Fibroblast of the conjunctiva (primary cell): Measurements from ENCODE around the gene COX10.
"Not testable (repeated sequence)": the region's sequence is repeated elsewhere in the genome, so short reads cannot be mapped to it uniquely, and the experiment has no call there.

ENCODE experiments used
- DNase-seq: peaks from one replicate; pipeline ENCODE4 v3.0.0-alpha.2; 2010; ENCODE audit warnings: low read depth

Gene COX10

GRCh38 chr17:14069251-14070021 is at the start of gene COX10:
TSS of gene COX10 (plus strand) at chr17:14069504. CDS start at chr17:14069606, 102 bp downstream.
- DNase-seq: peak; percentile 44

DNA sequence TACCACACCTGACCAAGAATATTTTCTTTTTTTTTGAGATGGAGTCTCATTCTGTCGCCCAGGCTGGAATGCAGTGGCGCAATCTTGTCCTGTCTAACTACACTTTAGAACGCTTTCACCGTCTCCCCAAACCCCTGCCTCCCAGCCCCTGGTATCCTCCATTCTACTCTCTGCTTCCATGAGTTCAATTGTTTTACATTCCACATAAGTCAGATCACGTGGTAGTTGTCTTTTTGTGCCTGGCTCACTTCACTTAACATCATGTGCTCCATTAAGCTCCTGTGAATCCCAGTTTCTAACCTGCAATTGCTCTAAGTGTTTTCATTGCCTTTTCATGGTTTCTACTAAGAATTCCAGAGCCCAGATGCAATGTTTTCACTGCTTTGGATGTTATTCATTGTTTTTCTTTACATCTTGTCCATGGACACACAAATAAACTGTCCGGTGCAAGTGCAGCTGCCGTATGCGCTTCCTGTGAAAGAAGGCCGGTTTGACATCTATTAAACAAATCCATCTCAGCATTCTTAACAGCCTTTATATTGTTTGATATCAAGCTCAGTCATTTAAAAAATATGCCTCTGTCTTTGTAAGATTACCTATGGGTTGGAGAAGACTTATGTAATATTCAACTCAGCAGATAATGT is 47.5 kb upstream of the COX10 start:
- DNase-seq: not testable (repeated sequence)

DNA sequence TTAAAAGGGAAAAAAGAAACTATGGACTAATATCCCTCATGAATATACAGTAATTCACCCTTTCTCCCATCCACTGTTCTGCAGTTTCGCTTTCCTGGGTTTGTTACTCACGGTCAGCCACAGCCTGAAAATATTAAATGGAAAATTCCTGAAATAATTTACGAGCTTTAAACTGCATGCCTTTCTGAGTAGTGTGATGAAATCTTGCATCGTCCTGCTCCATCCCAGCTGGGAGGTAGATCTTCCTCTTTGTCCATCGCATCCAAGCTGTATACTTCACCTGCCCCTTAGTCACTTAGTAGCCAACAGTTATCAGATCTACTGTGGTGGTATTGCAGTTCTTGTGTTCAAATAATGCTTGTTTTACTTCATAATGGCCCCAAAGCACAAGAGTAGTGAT is 39.5 kb upstream of the COX10 start:
- not testable (repeated sequence) for DNase-seq

GRCh38 chr17:14032234-14032633 is 37.1 kb upstream of the COX10 start:
- DNase-seq: no peak

- no peak for DNase-seq
These were observed 36.1 kb upstream of the COX10 start for GRCh38 chr17:14033166-14033565.

DNA sequence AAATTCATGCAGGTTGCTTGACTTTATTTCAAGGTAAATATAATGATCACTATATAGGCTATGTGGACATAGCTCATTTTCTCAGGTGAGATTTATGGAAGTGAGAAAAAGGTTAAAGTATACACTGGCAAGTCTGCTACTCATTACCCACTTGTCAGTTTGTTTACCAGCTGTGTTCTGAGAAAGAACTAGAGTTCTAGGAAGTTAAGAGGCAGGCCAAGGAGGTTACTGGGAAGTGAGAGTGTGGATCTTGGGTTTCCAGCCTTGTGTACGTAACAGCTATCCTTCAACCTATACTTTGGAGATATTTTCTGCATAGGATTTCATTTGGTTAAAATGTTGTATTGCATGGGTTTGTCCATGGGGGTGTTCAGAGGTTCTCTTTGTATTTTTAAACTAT is 31.9 kb upstream of the COX10 start:
- no peak for DNase-seq

GRCh38 chr17:14038206-14038605 is 31.1 kb upstream of the COX10 start:
- DNase-seq: no peak

DNA sequence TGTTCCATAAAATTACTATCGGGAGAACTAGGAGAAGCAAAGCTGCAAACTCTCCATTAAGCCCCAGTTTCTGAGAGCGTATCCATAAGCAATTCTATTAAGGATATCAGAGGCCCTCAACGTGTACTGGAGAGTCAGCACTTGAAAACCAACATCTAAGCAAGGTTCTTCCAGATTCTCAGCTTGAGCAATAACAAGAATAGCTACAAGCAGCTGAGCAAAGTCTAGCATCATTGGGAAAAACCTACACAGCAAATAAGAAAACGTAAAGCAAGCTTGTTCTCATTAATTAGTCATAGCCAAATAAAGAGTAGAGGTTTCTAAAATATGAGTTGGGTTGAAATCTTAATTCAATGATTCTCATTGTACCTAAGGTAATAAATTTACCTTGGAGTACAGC is 26.9 kb upstream of the COX10 start:
- no peak for DNase-seq

DNA sequence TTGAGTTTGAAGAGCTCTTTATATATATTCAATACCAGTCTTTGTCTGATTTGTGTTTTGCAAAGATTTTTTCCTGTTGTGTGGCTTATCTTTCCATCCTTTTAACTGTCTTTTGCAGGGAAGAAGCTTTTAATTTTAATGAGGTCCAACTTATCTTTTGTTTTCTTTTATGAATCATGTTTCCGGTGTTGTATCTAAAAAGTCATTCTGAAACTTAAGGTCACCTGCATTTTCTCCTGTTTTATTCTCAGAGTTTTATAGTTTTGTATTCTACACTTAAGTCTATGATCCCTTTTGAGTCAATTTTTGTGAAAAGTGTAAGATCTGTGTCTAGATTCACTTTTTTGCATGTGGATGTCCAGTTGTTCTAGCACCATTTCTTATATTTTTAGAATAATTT is 24.6 kb upstream of the COX10 start:
- no peak for DNase-seq

DNA sequence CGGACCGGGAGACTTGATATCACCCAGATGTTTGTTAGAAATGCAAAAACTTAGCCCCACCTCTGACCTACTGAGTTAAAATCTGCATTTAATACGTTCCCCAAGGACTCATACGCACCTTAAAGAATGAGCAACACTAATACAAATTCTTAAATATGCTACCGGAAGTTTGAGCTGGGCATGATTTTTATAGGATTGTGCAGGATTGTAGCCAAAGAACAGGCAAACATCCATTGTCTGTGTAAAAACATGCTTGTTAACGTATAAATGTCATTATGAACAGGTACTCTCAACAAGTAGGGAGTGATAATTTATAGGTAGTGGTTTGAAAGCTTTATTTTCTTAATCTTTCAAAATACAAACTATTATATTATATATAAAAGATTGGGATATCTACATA is 22.3 kb upstream of the COX10 start:
- DNase-seq: no peak

DNA sequence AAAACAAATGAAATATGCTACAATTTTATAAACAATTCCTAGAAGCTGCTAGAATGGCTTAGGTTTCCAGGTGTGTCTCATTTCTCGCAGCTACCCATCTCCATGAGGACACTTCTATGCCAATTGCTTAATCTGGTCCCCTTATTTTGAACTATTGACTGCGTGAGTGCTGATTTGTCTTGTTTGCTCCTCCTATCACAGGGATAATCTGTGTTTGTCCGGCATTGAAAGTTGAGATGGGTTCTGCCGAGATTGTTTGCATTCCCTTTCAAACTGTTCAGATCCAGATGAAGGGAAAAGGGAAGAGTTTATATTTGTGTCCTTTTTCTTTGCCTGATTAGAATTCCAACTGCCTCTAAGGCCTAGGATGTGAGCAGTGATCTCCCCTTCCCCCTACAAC is 21.7 kb upstream of the COX10 start:
- no peak for DNase-seq

DNA sequence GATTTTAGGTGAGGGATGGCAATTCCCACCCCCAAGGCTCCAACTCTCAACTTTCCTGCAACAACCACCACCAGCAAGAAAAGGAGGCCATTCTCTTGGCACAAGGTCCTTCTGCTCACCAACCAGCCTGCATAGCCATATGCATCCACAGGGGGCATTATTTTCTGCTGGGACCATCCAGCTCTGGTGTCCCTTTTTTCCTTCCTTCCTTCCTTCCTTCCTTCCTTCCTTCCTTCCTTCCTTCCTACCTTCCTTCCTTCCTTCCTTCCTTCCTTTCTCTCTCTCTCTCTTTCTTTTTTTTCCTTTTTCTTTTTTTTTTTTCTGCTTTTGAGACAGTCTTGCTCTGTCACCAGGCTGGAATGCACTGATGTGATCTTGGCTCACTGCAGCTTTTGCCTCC is 21.1 kb upstream of the COX10 start:
- DNase-seq: no peak

- DNase-seq: no peak
These were observed 18.7 kb upstream of the COX10 start for GRCh38 chr17:14050616-14051015.

DNA sequence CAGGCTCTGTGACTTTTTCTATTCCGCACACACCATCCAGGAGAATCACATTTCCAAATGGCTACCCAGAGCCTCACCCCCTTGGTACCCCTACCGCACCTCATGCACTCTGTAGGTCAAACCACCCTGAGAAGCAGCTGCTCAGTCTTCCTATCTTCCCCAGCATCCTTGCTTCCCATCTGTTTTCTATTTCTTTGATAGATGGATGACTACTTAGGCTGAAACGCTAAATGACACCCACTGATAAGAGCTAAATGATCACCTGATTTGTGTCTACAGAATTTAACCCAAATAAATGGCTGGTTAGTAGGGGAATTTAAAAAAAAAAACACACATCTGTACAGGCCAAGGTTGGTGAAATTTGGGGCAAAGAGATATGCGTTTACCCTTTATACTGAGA is 17.6 kb upstream of the COX10 start:
- DNase-seq: no peak

- no peak for DNase-seq
These were observed 16.3 kb upstream of the COX10 start for GRCh38 chr17:14052886-14053615.

DNA sequence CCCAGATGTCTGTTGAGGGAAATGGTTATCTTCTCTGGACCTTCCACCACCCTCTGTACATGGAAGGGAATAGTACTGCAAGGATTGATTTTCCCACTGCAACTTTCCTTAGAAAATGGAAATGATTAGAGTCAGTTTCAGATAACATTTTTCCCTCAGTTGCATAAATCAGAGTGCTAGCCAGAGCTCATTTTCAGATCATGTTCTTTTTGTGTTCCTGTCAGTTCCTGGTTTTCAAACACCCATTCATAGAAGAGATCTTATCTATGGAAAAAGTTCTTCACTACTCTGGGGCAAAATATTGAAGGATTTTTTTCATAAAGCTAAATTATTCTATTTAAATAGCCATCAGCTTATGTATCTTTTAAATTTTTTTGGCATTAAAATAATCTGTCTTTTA is 11.7 kb upstream of the COX10 start:
- DNase-seq: no peak

- DNase-seq: no peak
These were observed 11.3 kb upstream of the COX10 start for GRCh38 chr17:14058051-14058450.

GRCh38 chr17:14060706-14061105 is 8.6 kb upstream of the COX10 start:
- DNase-seq: no peak

- DNase-seq: peak; percentile 64
These were observed 7.4 kb upstream of the COX10 start for GRCh38 chr17:14061666-14062560.

GRCh38 chr17:14067347-14067746 is 2.0 kb upstream of the COX10 start:
- no peak for DNase-seq

- DNase-seq: peak; percentile 8
These were observed 608 bp upstream of the COX10 start for GRCh38 chr17:14068542-14069250.
